D721Med (cell line): ENCODE measurements around the gene OTUD5.

Source experiments
- DNase-seq: peaks from one replicate; pipeline ENCODE4 v3.0.0; 2011; ENCODE audit warnings: low spot score; ENCODE audit not compliant: insufficient read length
- FAIRE-seq: peaks from 2 replicates; lab custom pipeline; 2011; peaks lifted over from hg19 to GRCh38; lab: Jason Lieb, UNC
- CTCF ChIP-seq: IDR thresholded peaks from 2 replicates; pipeline ENCODE4 v1.5.1; 2012; ENCODE audit warnings: mild to moderate bottlenecking, control low read depth; ENCODE audit not compliant: insufficient read depth; ENCODE audit errors: missing control alignments

OTUD5 gene

GRCh38 chrX:48948589-48948988 lies 8.8 kb downstream of the OTUD5 start:
- FAIRE-seq, result no peak
- DNase-seq, result no peak

GRCh38 chrX:48945517-48946348 lies 11.7 kb downstream of the OTUD5 start:
- peak; percentile 61 for TF ChIP-seq CTCF
- FAIRE-seq (peak; percentile 11), DNase-seq (peak; percentile 23)

More at GRCh38 chrX:48948589-48948988, 8.8 kb downstream of the OTUD5 start:
- no peak for TF ChIP-seq CTCF

GRCh38 chrX:48942895-48943294 lies 14.5 kb downstream of the OTUD5 start:
- DNase-seq (no peak), FAIRE-seq (no peak)
- no peak for TF ChIP-seq CTCF

- no peak for DNase-seq
- no peak for FAIRE-seq
- no peak for TF ChIP-seq CTCF
These were observed 16.9 kb downstream of the OTUD5 start for GRCh38 chrX:48940404-48940955.

GRCh38 chrX:48939524-48940228 lies 17.7 kb downstream of the OTUD5 start:
- FAIRE-seq, result no peak
- TF ChIP-seq CTCF, result no peak

GRCh38 chrX:48938721-48939425 lies 18.5 kb downstream of the OTUD5 start:
- FAIRE-seq (no peak), DNase-seq (no peak)

More at GRCh38 chrX:48939524-48940228, 17.7 kb downstream of the OTUD5 start:
- DNase-seq, result no peak

More at GRCh38 chrX:48938721-48939425, 18.5 kb downstream of the OTUD5 start:
- TF ChIP-seq CTCF, result no peak
